ENCODE measurements around the gene ARSB. TPM values are rescaled to one million over a fixed set of nuclear protein-coding genes. Genes with fewer than 3 reads are reported as not detected.

Gene ARSB
- total RNA-seq, result 10 to 100 TPM in 1 of 7 donors, 1 to 10 TPM in 6; 5.8 to 10.6 (median 7.6) TPM
- polyA plus RNA-seq, result 1 to 10 TPM; 3.1 to 8.7 TPM
- long read RNA-seq, donor 1, partial matches to known transcripts, result 2 of 6 reads
- long read RNA-seq, donor 1, other reads (novel, unspliced or antisense), result 4 of 6 reads
- long read RNA-seq, donor 2, full-length matches to known transcripts, result 4 of 4 reads
- long read RNA-seq, donor 2, partial matches to known transcripts, result 0 of 4 reads
- long read RNA-seq, donor 2, other reads (novel, unspliced or antisense), result 0 of 4 reads
- long read RNA-seq, donor 3, full-length matches to known transcripts, result 13 of 24 reads
- long read RNA-seq, donor 3, partial matches to known transcripts, result 2 of 24 reads
- long read RNA-seq, donor 3, other reads (novel, unspliced or antisense), result 9 of 24 reads

DNA sequence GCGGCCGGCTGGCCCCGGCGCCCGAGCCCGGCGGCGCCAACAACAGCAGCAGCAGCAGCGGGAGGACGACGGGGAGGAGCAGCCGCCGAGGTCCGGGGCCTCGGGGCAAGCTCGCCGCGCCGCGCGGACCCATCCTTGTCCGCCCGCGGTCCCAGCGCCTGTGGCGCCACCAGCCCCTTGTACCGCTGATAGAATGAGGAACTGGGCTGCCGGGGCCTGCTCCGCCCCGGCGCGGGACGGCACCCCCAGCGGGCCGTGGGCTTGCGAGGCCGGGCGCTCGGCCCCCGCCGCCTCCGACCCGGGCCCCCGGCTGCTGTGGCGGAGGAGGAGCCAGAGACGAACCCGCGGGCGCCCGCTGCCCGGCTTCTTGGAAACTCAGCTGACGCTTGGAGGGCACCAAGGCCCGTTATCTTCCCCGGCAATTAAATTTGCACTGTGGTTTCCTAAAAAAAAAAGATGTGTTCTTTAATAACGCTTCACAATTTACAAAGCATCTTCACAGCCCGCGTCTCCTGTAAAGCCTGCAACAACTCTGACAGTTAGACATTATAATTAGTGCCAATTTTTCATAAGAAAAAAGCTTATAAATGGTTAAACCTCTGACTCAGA, at the start of gene ARSB:
Gene ARSB, minus strand, starts transcription at position 195 of the 609 bp plus-strand sequence. Its CDS starts 62 bp downstream, at position 133.
- peak; percentile 37 to 68 (median 63) for DNase-seq
- intact Hi-C loops (cut with DNase I), result no loop called here
- H3K27me3 ChIP-seq, result no peaks in the 10 kb centered on the region
- peak within 1 kb of the TSS; percentile 94 to 98 for H3K27ac ChIP-seq
- WGBS, 3 donors, result 0 to 1% (median 1%) methylated on average over 24 to 57 of the region's 57 CpGs
- H3K9me3 ChIP-seq, result no peaks in the 10 kb centered on the region
- no peaks in the 10 kb centered on the region for H3K36me3 ChIP-seq
- peak within 1 kb of the TSS; percentile 63 for H3K4me3 ChIP-seq
- H3K4me1 ChIP-seq (ENCODE audit: insufficient read depth), result peaks cover 6% of the 10 kb centered on the region
- TF ChIP-seq EP300 (IDR thresholded peaks at IDR 0.05) (no peak), POLR2A (IDR thresholded peaks at IDR 0.05) (no peak), CTCF (IDR thresholded peaks at IDR 0.05) (no peak)

GRCh38 chr5:79032782-79033181, 47.7 kb upstream of the ARSB start:
- Histone ChIP-seq H3K4me3 (no peak overlapping the region), H3K4me1 (ENCODE audit: insufficient read depth) (no peaks in the 10 kb centered on the region), H3K27ac (no peak overlapping the region), H3K27me3 (no peaks in the 10 kb centered on the region), H3K9me3 (no peaks in the 10 kb centered on the region), H3K36me3 (no peaks in the 10 kb centered on the region)
- intact Hi-C loops (cut with DNase I), result no loop called here
- no peak for DNase-seq
- no peak for TF ChIP-seq POLR2A (IDR thresholded peaks at IDR 0.05)
- 90 to 95% (median 91%) methylated on average over 5 of the region's 5 CpGs for WGBS, 3 donors

DNA sequence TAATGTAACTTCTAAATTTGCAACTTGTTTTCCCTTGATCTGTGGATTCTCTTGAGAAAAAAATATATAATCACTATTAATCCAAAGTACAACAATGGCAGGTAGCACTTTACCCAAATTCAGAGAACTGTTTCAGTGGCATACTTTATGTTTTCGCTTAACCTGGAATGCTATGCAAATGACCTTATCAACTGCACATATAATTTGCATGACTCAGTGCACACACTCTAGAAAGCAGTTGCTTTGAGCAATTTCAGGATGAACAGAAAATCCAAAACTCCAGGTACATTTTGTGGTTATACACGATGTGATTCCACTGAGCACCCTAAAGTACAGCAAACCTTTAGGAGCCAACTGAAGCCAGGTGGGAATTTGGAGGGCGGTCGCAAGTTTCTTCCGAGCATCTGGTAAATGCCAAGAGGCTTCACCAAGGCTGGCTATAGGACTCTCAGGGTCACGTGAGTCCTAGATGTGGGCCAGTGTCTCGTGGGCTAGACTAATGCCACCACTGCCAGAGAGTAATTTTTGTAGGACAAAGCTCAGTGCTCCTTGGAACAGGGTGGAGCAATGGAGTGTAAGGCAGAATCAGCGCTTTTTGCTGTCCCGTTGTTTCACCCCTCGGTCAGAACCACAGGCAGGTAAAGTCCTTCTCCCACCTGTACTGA, 47.1 kb upstream of the ARSB start:
- Histone ChIP-seq H3K36me3 (no peaks in the 10 kb centered on the region), H3K4me3 (no peak overlapping the region), H3K27ac (no peak overlapping the region), H3K27me3 (no peaks in the 10 kb centered on the region), H3K9me3 (no peaks in the 10 kb centered on the region), H3K4me1 (ENCODE audit: insufficient read depth) (no peaks in the 10 kb centered on the region)
- WGBS, 3 donors, result 90 to 93% (median 90%) methylated on average over 10 of the region's 10 CpGs
- intact Hi-C loops (cut with DNase I), result no loop called here
- no peak for TF ChIP-seq CTCF (IDR thresholded peaks at IDR 0.05)
- no peak for TF ChIP-seq POLR2A (IDR thresholded peaks at IDR 0.05)
- no peak for TF ChIP-seq EP300 (IDR thresholded peaks at IDR 0.05)
- DNase-seq, result no peak

GRCh38 chr5:79031485-79031867, 46.4 kb upstream of the ARSB start:
- no peaks in the 10 kb centered on the region for H3K27me3 ChIP-seq
- no peak for DNase-seq
- H3K4me1 ChIP-seq (ENCODE audit: insufficient read depth), result no peaks in the 10 kb centered on the region
- no peaks in the 10 kb centered on the region for H3K36me3 ChIP-seq
- no peaks in the 10 kb centered on the region for H3K9me3 ChIP-seq
- H3K27ac ChIP-seq, result no peak overlapping the region
- TF ChIP-seq EP300 (IDR thresholded peaks at IDR 0.05), result no peak
- no peak for TF ChIP-seq CTCF (IDR thresholded peaks at IDR 0.05)
- TF ChIP-seq POLR2A (IDR thresholded peaks at IDR 0.05), result no peak
- intact Hi-C loops (cut with DNase I), result no loop called here
- H3K4me3 ChIP-seq, result no peak overlapping the region
- 88 to 92% (median 88%) methylated on average over 1 of the region's 1 CpG for WGBS, 3 donors
